HepG2 (cell line): ENCODE measurements around the gene PKN2. TPM values are rescaled to one million over a fixed set of nuclear protein-coding genes. Genes with fewer than 3 reads are reported as not detected.

ENCODE experiments used
- AGO1 ChIP-seq: fragments of 200-400 bp; formaldehyde crosslinking; IDR thresholded peaks from 2 replicates; pipeline ENCODE4 v1.6.1; 2017; ENCODE audit warnings: mild to moderate bottlenecking, low read depth, low read length, moderate library complexity; ENCODE audit not compliant: poor library complexity, severe bottlenecking
- ATF2 ChIP-seq: sonication (generic); formaldehyde crosslinking; IDR thresholded peaks from 2 replicates; pipeline ENCODE4 v1.4.0; 2020; ENCODE audit warnings: missing genetic modification reagents
- CENPT ChIP-seq: sonication (generic); formaldehyde crosslinking; IDR thresholded peaks from 2 replicates; pipeline ENCODE4 v1.8.0; 2022; ENCODE audit warnings: low read depth, mild to moderate bottlenecking, moderate library complexity, missing genetic modification reagents
- GTF3A ChIP-seq: sonication (generic); formaldehyde crosslinking; conservative IDR thresholded peaks from 2 replicates; pipeline ENCODE4 v1.4.0; 2020; ENCODE audit warnings: mild to moderate bottlenecking, missing genetic modification reagents
- JUNB ChIP-seq: sonication (generic); formaldehyde crosslinking; IDR thresholded peaks from 2 replicates; pipeline ENCODE4 v1.8.0; 2022; ENCODE audit warnings: missing genetic modification reagents, mild to moderate bottlenecking, borderline replicate concordance
- MED13 ChIP-seq: sonication (generic); formaldehyde crosslinking; IDR thresholded peaks from 2 replicates; pipeline ENCODE4 v1.5.0; 2020; ENCODE audit warnings: missing genetic modification reagents
- MEIS1 ChIP-seq: sonication (generic); formaldehyde crosslinking; IDR thresholded peaks from 2 replicates; pipeline ENCODE4 v1.9.0; 2021; ENCODE audit warnings: mild to moderate bottlenecking, missing genetic modification reagents, moderate library complexity, borderline replicate concordance
- REST ChIP-seq, 2 experiments: IDR thresholded peaks; 2 replicates each; pipeline ENCODE4 v1.6.1; 2011 to 2012; ENCODE audit warnings: low read length in 2 of 2, borderline replicate concordance in 1 of 2, low read depth in 1 of 2, mild to moderate bottlenecking in 1 of 2, moderate library complexity in 1 of 2
- SMYD3 ChIP-seq: sonication (generic); formaldehyde crosslinking; IDR thresholded peaks from 2 replicates; pipeline ENCODE4 v1.8.1; 2023; ENCODE audit warnings: mild to moderate bottlenecking, missing genetic modification reagents
- TEF ChIP-seq: sonication (generic); formaldehyde crosslinking; IDR thresholded peaks from 2 replicates; pipeline ENCODE4 v1.5.0; 2020; ENCODE audit warnings: missing genetic modification reagents
- ZBTB7A ChIP-seq: sonication (generic); formaldehyde crosslinking; IDR thresholded peaks from 2 replicates; pipeline ENCODE4 v1.8.0; 2022; ENCODE audit warnings: mild to moderate bottlenecking, missing genetic modification reagents
- ZNF101 ChIP-seq: sonication (generic); formaldehyde crosslinking; IDR thresholded peaks from 2 replicates; pipeline ENCODE4 v1.4.0; 2020; ENCODE audit warnings: mild to moderate bottlenecking, low read depth, missing genetic modification reagents, borderline replicate concordance
- ZNF549 ChIP-seq: sonication (generic); formaldehyde crosslinking; IDR thresholded peaks from 2 replicates; pipeline ENCODE4 v1.5.0; 2020; ENCODE audit warnings: missing genetic modification reagents
- ZNF557 ChIP-seq: sonication (generic); formaldehyde crosslinking; IDR thresholded peaks from 2 replicates; pipeline ENCODE4 v1.4.0; 2020; ENCODE audit warnings: missing genetic modification reagents
- ZNF746 ChIP-seq: sonication (generic); formaldehyde crosslinking; IDR thresholded peaks from 2 replicates; pipeline ENCODE4 v1.8.0; 2022; ENCODE audit warnings: mild to moderate bottlenecking, missing genetic modification reagents
- ZSCAN21 ChIP-seq: sonication (generic); formaldehyde crosslinking; IDR thresholded peaks from 2 replicates; pipeline ENCODE4 v1.8.0; 2022; ENCODE audit warnings: mild to moderate bottlenecking, missing genetic modification reagents, moderate library complexity, borderline replicate concordance
- polyA plus RNA-seq, 8 experiments: library from polyadenylated mRNA; depleted of rRNA in 3 of 8; stranded (reverse) in 7 of 8; unstranded in 1 of 8; fragments of >200 nt; fragmentation: Illumina TruSeq in 4 of 8; extraction: Trizol in 4 of 8; gene quantifications; 2 replicates each; pipeline versions ENCODE4 v1.2.1 to v1.2.3, GENCODE V29; 2011 to 2016; ENCODE audit warnings: low read depth in 4 of 8, missing spikeins in 1 of 8, mixed read lengths in 1 of 8; ENCODE audit not compliant: insufficient read depth in 1 of 8
- total RNA-seq, 5 experiments: library from RNA; depleted of rRNA; stranded (reverse); fragments of >200 nt; fragmentation: Illumina TruSeq; extraction: Trizol; gene quantifications; 2 replicates each; pipeline ENCODE4 v1.2.3, GENCODE V29; 2016; ENCODE audit warnings: low read depth in 1 of 5
- TF ChIP-seq, protein P1 (sequence below): sonication (generic); formaldehyde crosslinking; IDR thresholded peaks from 2 replicates; pipeline ENCODE4 v1.5.1; 2020; ENCODE audit warnings: mild to moderate bottlenecking, missing genetic modification reagents, moderate library complexity

Gene PKN2
- total and polyA plus RNA-seq, 2 of the 13 experiments (the other 11 are each of a cell fraction or from before 2014, with no cell fraction given): 17.0 to 29.4 TPM

DNA sequence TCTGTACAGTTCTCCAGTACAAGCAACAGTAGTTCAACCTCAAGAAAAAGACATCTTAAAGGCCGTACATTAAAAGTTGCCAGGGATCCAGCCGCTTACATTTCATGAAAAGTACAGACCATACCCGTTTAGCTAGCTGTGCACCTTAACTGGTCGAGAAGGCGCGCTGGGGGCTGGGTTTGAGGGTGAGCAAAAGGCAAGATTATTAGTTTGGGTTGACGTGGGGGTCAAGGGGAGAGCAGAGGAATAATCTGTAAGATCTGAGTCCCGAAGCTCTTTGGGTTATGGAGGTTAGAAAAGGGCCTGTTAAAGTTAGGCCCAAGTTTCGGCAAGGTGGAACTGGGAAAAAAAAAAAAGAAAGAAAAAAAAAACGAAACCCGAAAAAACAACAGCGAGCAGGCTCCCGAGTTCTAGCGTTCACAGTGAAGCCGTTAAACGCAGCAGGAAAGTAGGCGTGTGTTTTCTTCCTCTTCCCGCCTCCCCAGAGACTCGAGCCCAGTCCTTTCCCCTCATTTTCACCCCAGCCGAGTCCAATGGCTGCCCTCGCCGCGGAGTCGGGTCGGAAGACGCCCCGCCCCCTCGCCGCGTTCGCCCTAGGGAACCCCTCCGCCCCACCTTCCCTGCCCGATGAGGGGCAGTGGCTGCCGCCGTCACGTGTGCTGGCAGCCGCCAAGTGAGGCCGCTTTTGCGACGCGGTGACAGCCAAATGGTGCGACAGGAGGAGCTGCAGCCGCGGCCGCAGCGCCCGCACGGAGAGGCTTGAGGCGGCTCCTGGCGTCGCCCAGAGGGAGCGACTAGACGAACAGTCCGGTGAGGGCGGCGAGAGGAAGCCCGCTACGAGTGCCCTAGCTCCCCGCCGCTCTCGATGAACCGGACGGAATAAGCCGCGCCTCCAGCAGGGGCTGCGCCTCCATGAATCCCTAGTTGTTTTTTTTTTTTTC is at the start of gene PKN2 (continued):
- TF ChIP-seq, protein P1, sequence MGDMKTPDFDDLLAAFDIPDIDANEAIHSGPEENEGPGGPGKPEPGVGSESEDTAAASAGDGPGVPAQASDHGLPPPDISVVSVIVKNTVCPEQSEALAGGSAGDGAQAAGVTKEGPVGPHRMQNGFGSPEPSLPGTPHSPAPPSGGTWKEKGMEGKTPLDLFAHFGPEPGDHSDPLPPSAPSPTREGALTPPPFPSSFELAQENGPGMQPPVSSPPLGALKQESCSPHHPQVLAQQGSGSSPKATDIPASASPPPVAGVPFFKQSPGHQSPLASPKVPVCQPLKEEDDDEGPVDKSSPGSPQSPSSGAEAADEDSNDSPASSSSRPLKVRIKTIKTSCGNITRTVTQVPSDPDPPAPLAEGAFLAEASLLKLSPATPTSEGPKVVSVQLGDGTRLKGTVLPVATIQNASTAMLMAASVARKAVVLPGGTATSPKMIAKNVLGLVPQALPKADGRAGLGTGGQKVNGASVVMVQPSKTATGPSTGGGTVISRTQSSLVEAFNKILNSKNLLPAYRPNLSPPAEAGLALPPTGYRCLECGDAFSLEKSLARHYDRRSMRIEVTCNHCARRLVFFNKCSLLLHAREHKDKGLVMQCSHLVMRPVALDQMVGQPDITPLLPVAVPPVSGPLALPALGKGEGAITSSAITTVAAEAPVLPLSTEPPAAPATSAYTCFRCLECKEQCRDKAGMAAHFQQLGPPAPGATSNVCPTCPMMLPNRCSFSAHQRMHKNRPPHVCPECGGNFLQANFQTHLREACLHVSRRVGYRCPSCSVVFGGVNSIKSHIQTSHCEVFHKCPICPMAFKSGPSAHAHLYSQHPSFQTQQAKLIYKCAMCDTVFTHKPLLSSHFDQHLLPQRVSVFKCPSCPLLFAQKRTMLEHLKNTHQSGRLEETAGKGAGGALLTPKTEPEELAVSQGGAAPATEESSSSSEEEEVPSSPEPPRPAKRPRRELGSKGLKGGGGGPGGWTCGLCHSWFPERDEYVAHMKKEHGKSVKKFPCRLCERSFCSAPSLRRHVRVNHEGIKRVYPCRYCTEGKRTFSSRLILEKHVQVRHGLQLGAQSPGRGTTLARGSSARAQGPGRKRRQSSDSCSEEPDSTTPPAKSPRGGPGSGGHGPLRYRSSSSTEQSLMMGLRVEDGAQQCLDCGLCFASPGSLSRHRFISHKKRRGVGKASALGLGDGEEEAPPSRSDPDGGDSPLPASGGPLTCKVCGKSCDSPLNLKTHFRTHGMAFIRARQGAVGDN (CRISPR knock-in tag): peak; percentile 83
- TF ChIP-seq ZBTB7A (CRISPR knock-in tag): no peak
- TF ChIP-seq MEIS1: no peak
- no peak for TF ChIP-seq AGO1
- 0 out of 2 replicates have a peak, but pooled peaks have one; percentile 61 for TF ChIP-seq MED13 (CRISPR knock-in tag)
- TF ChIP-seq SMYD3 (CRISPR knock-in tag): no peak
- no peak; the same call in 1 of the 2 replicates for TF ChIP-seq ZNF549
- peak; percentile 64; the same call in 1 of the 2 replicates for TF ChIP-seq ATF2 (CRISPR knock-in tag)
- TF ChIP-seq CENPT (CRISPR knock-in tag): 0 out of 2 replicates have a peak, but pooled peaks have one; percentile 54
- TF ChIP-seq ZNF101 (CRISPR knock-in tag): no peak
- peak; percentile 19; the same call in 1 of the 2 replicates for TF ChIP-seq ZSCAN21
- TF ChIP-seq ZNF746 (CRISPR knock-in tag): no peak; the same call in 1 of the 2 replicates
- no peak for TF ChIP-seq GTF3A (CRISPR knock-in tag)
- no peak for TF ChIP-seq ZNF557
- no peak for TF ChIP-seq JUNB (CRISPR knock-in tag)
- peak in 1 of 2 experiments; percentile 35; a peak in 1 of 4 replicates for TF ChIP-seq REST (IDR thresholded peaks at IDR 0.05; ENCODE audit: borderline replicate concordance in 1 of 2, low read depth in 1 of 2, low read length in 2 of 2)
- TF ChIP-seq TEF (CRISPR knock-in tag): no peak
